Spleen (tissue), 7 donors: ENCODE data around the gene FBN1.

ENCODE experiments used
- POLR2A ChIP-seq, 3 donors: fragments of 450-650 bp; IDR thresholded peaks; one replicate each; pipeline ENCODE4 v1.5.1; 2017; ENCODE audit warnings: antibody characterized with exemption in 3 of 3, mild to moderate bottlenecking in 1 of 3
- POLR2AphosphoS5 ChIP-seq, 3 donors: sonication (generic); formaldehyde crosslinking; IDR thresholded peaks; one replicate each; pipeline ENCODE4 v1.5.1; 2017; ENCODE audit warnings: antibody characterized with exemption in 3 of 3
- TF ChIP-seq, protein P1 (sequence below), 11 experiments: fragments of 200-600 bp in 7 of 11; fragments of 450-650 bp in 4 of 11; sonication (generic) in 4 of 11; IDR thresholded peaks in 8 of 11; conservative IDR thresholded peaks in 3 of 11; 1 replicate in 7 of 11; 2 replicates in 4 of 11; pipeline versions ENCODE4 v1.4.0 to v1.8.0; 2016 to 2021; ENCODE audit warnings: antibody characterized with exemption in 11 of 11, inconsistent platforms in 4 of 11, mild to moderate bottlenecking in 1 of 11
- donor health status: DM: no; HTN: no; CAD: no; lungs with moderate emphysema.
- donor health status: DM: no; HTN: no; CAD: no.
- donor health status: DM: no; HTN: no; CAD: no.

DNA sequence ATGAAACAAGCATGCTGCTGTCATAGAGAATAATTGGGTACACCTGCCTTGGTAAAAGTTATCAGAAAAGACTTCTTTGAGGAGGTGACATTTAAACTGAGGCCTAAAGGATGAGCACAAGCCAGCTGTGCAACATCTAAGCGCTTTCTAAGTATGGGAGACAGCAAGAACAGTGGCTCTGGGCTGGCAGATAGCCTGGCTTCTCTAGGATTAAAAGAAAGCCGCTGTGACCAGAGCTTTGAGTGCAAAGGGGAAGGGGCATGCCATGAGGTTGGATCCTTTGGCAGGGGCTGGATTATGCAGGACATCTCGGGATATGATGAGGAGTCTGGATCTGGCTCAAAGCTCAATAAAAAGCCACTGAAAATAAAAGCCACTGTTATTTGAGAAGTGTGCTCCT is 99.2 kb downstream of the FBN1 start:
- TF ChIP-seq, protein P1, sequence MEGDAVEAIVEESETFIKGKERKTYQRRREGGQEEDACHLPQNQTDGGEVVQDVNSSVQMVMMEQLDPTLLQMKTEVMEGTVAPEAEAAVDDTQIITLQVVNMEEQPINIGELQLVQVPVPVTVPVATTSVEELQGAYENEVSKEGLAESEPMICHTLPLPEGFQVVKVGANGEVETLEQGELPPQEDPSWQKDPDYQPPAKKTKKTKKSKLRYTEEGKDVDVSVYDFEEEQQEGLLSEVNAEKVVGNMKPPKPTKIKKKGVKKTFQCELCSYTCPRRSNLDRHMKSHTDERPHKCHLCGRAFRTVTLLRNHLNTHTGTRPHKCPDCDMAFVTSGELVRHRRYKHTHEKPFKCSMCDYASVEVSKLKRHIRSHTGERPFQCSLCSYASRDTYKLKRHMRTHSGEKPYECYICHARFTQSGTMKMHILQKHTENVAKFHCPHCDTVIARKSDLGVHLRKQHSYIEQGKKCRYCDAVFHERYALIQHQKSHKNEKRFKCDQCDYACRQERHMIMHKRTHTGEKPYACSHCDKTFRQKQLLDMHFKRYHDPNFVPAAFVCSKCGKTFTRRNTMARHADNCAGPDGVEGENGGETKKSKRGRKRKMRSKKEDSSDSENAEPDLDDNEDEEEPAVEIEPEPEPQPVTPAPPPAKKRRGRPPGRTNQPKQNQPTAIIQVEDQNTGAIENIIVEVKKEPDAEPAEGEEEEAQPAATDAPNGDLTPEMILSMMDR (IDR thresholded peaks at IDR 0.05 in 8 of 11, conservative IDR thresholded peaks at IDR 0.05 in 3 of 11): no peak
- TF ChIP-seq POLR2AphosphoS5 (IDR thresholded peaks at IDR 0.05) (no peak), POLR2A (IDR thresholded peaks at IDR 0.05) (no peak)
